ENCODE measurements around the gene ZNF638. TPM values are rescaled to one million over a fixed set of nuclear protein-coding genes. Genes with fewer than 3 reads are reported as not detected.
A peak's percentile ranks its signal among the peaks of the same experiment; 100 is the strongest.

Gene ZNF638
- total and polyA plus RNA-seq, 9 of the 15 experiments (the other 6 are each of a cell fraction or from before 2014, with no cell fraction given): 53.3 to 165 (median 98.8) TPM

GRCh38 chr2:71474116-71474743 lies 142.6 kb downstream of the ZNF638 start:
- BruUV-seq (replicated peaks): no TSS peak
- Histone ChIP-seq H3K9ac (ENCODE audit: insufficient read depth in 1 of 2, low read depth in 2 of 2, low read length in 2 of 2) (no peak overlapping the region), H4K20me1 (replicated peaks; ENCODE audit: control insufficient read depth, insufficient read depth, low read length) (no peaks in the 10 kb centered on the region), H3K9me3 (replicated peaks; ENCODE audit: control insufficient read depth, insufficient read depth, low read depth, low read length) (no peaks in the 10 kb centered on the region), H3K27ac (ENCODE audit: extremely low read depth, low read depth, low read length) (no peak overlapping the region), H3K4me3 (no peak overlapping the region), H3K36me3 (ENCODE audit: control insufficient read depth, insufficient read depth, low read length) (no peaks in the 10 kb centered on the region), H3K27me3 (ENCODE audit: control insufficient read depth in 2 of 2, insufficient read depth in 2 of 2, low read length in 2 of 2) (peaks cover 3 to 4% of the 10 kb centered on the region in 2 experiments; a peak in 3 of 5 replicates), H2AFZ (ENCODE audit: low read depth, low read length) (peak overlapping the region; percentile 49), H3K9me1 (ENCODE audit: control insufficient read depth, insufficient read depth, low read length) (no peaks in the 10 kb centered on the region), H3K4me2 (ENCODE audit: insufficient read depth, low read length) (no peak overlapping the region), H3K4me1 (replicated peaks in 1 of 2; ENCODE audit: control insufficient read depth in 2 of 2, insufficient read depth in 2 of 2, low read length in 2 of 2) (peaks cover 0 to 2% of the 10 kb centered on the region in 2 experiments; a peak in 2 of 5 replicates), H3K79me2 (ENCODE audit: control insufficient read depth, insufficient read depth, low read length) (no peaks in the 10 kb centered on the region)
- WGBS (ENCODE audit: insufficient coverage, low coverage, missing lambda C conversion rate): 27% methylated on average over 5 of the region's 5 CpGs
- in situ Hi-C loops (cut with MboI): no loop called here
- intact Hi-C loops (cut with micrococcal nuclease): no loop called here
- FAIRE-seq (no peak), ATAC-seq (no peak), DNase-seq (ENCODE audit: extremely low read depth in 1 of 4, low spot score in 3 of 4) (no peak)
- no peak for TF ChIP-seq ATF2 (CRISPR knock-in tag; IDR thresholded peaks at IDR 0.05)
- peak; percentile 92 for TF ChIP-seq TFE3 (CRISPR knock-in tag; IDR thresholded peaks at IDR 0.05)
- TF ChIP-seq RAD51 (IDR thresholded peaks at IDR 0.05; ENCODE audit: borderline replicate concordance, low read depth): peak; percentile 60
- TF ChIP-seq TOE1 (IDR thresholded peaks at IDR 0.05; ENCODE audit: borderline replicate concordance): peak; percentile 42; the same call in 1 of the 2 replicates
- TF ChIP-seq TOE1 (CRISPR knock-in tag; IDR thresholded peaks at IDR 0.05; ENCODE audit: borderline replicate concordance, low read depth): no peak
- no peak for TF ChIP-seq LARP7 (IDR thresholded peaks at IDR 0.05)
- no peak for TF ChIP-seq U2AF2 (optimal IDR thresholded peaks at IDR 0.05; ENCODE audit: low read depth, low read length)
- CTCF ChIA-PET (ENCODE audit: low intra/inter-chr PET ratio): no interaction called here
- POLR2A ChIA-PET: interaction anchor here (1.0 to 1.1 kb wide), 2 partner anchors 8 to 12 kb away, joined by 3 read pairs; no protein-coding TSS in a partner anchor

All from K562 (cell line).